PC-3 (cell line): ENCODE data around the gene DBP. TPM values are rescaled to one million over a fixed set of nuclear protein-coding genes. Genes with fewer than 3 reads are reported as not detected.
"Not testable (repeated sequence)": the region's sequence is repeated elsewhere in the genome, so short reads cannot be mapped to it uniquely, and the experiment has no call there.

Experiments used
- ATAC-seq: fragments of 200-7000 bp; cut with Tn5 transposase; 2 replicates; pipeline ENCODE4 v1.9.1; 2020; ENCODE audit warnings: mild to moderate bottlenecking, moderate library complexity
- BruUV-seq: library from RNA; stranded (reverse); fragments of 400-500 nt; replicated peaks from 2 replicates; lab custom pipeline; 2021; lab: Mats Ljungman, UMichigan
- CTCF ChIA-PET: fragments of 300-600 bp; sonication (Branson Sonifier 250); formaldehyde crosslinking; loops from one replicate; lab custom pipeline; 2022; ENCODE audit warnings: antibody characterized with exemption; lab: Charles Lee
- POLR2A ChIA-PET: fragments of 300-600 bp; sonication (Branson Sonifier 250); formaldehyde crosslinking; loops from one replicate; lab custom pipeline; 2022; ENCODE audit warnings: antibody characterized with exemption; ENCODE audit not compliant: unreplicated experiment; lab: Charles Lee
- DNase-seq: peaks from one replicate; pipeline ENCODE4 v3.0.0-alpha.2; 2015
- H2AFZ ChIP-seq: fragments of 300-600 bp; sonication (generic); 2 replicates; pipeline ENCODE4 v1.6.0; 2016; ENCODE audit warnings: antibody characterized with exemption, low read length
- H3F3A ChIP-seq: fragments of 300-600 bp; sonication (generic); one replicate; pipeline ENCODE4 v1.6.0; 2017; ENCODE audit warnings: antibody characterized with exemption, low read length, control low read depth, mild to moderate bottlenecking; ENCODE audit not compliant: unreplicated experiment
- H3K27ac ChIP-seq: fragments of 300-600 bp; sonication (generic); 2 replicates; pipeline ENCODE4 v1.5.1; 2016; ENCODE audit warnings: mild to moderate bottlenecking, low read length
- H3K27me3 ChIP-seq: fragments of 300-600 bp; sonication (generic); 2 replicates; pipeline ENCODE4 v1.6.1; 2016; ENCODE audit warnings: low read length, mixed read lengths
- H3K36me3 ChIP-seq: fragments of 300-600 bp; sonication (generic); 2 replicates; pipeline ENCODE4 v1.6.1; 2016; ENCODE audit warnings: low read depth, mixed run types, low read length, mixed read lengths
- H3K4me1 ChIP-seq: fragments of 300-600 bp; sonication (generic); 2 replicates; pipeline ENCODE4 v1.5.1; 2016; ENCODE audit warnings: low read length; ENCODE audit not compliant: insufficient read depth
- H3K4me2 ChIP-seq: fragments of 300-600 bp; sonication (generic); 2 replicates; pipeline ENCODE4 v1.6.0; 2016; ENCODE audit warnings: low read length
- H3K4me3 ChIP-seq: fragments of 300-600 bp; sonication (generic); 2 replicates; pipeline ENCODE4 v1.5.1; 2016; ENCODE audit warnings: mild to moderate bottlenecking, low read length, mixed read lengths
- H3K79me2 ChIP-seq: fragments of 300-600 bp; sonication (generic); 2 replicates; pipeline ENCODE4 v1.6.1; 2017; ENCODE audit warnings: low read length, mixed read lengths
- H3K9ac ChIP-seq: fragments of 300-600 bp; sonication (generic); 2 replicates; pipeline ENCODE4 v1.6.0; 2016; ENCODE audit warnings: mild to moderate bottlenecking, low read length
- H3K9me2 ChIP-seq: fragments of 300-600 bp; sonication (generic); replicated peaks from 2 replicates; pipeline ENCODE4 v1.6.1; 2016; ENCODE audit warnings: mixed run types, low read length, mixed read lengths
- H3K9me3 ChIP-seq: fragments of 300-600 bp; sonication (generic); 2 replicates; pipeline ENCODE4 v1.6.1; 2016; ENCODE audit warnings: low read length, mixed read lengths
- H4K20me1 ChIP-seq: fragments of 300-600 bp; sonication (generic); 2 replicates; pipeline ENCODE4 v1.6.1; 2016; ENCODE audit warnings: low read length, mixed read lengths
- EZH2 ChIP-seq: fragments of 300-600 bp; sonication (generic); IDR thresholded peaks from one replicate; pipeline ENCODE4 v1.6.1; 2017; ENCODE audit warnings: antibody characterized with exemption, mild to moderate bottlenecking, low read length; ENCODE audit not compliant: unreplicated experiment
- EZH2phosphoT487 ChIP-seq: fragments of 300-600 bp; sonication (generic); IDR thresholded peaks from 2 replicates; pipeline ENCODE4 v1.6.1; 2018; ENCODE audit warnings: mild to moderate bottlenecking, antibody characterized with exemption, low read length, borderline replicate concordance
- intact Hi-C: fragments of 100-400 bp; cut with micrococcal nuclease; formaldehyde crosslinking; loops from 2 replicates; pipeline ENCODE4 v1.9.0; 2023
- total RNA-seq: library from RNA; depleted of rRNA; stranded (reverse); fragments of >200 nt; gene quantifications from 2 replicates; pipeline ENCODE4 v1.2.3, GENCODE V29; 2014
- TF ChIP-seq, protein P1 (sequence below): fragments of 300-600 bp; sonication (generic); conservative IDR thresholded peaks from 2 replicates; pipeline ENCODE4 v1.5.1; 2017; ENCODE audit warnings: antibody characterized with exemption, low read depth, mild to moderate bottlenecking, low read length

Gene DBP
- total RNA-seq, 1 experiment from 2014 or later = 12.2 TPM

DNA sequence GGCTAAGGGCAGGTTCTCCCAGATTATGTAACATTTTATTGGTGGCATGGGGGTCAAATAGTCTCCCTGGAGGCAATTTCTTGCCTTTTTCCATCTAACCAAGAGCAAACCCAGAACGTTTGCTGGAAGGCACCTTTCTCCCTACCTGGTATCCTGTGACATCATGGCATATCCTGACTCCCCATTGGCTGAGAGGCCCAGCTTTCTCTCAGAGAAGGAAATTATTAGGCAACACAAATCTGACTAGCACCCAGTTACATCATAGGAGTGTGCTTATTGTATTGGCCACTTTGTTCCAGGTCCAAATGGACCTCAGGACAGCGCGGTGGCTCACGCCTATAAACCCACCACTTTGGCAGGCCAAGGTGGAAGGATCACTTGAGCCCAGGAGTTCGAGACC, 22.6 kb upstream of the DBP start:
- H3K79me2 ChIP-seq = no peaks in the 10 kb centered on the region
- H3K4me3 ChIP-seq = no peak overlapping the region
- H3K27me3 ChIP-seq = no peaks in the 10 kb centered on the region
- no TSS peak for BruUV-seq
- ATAC-seq (no peak), DNase-seq (no peak)
- H3F3A ChIP-seq = no peaks in the 10 kb centered on the region
- H4K20me1 ChIP-seq = no peaks in the 10 kb centered on the region
- intact Hi-C loops = no loop called here
- H3K27ac ChIP-seq = no peak overlapping the region
- POLR2A ChIA-PET = no interaction called here
- TF ChIP-seq EZH2phosphoT487 (no peak), EZH2 (no peak)
- TF ChIP-seq, protein P1, sequence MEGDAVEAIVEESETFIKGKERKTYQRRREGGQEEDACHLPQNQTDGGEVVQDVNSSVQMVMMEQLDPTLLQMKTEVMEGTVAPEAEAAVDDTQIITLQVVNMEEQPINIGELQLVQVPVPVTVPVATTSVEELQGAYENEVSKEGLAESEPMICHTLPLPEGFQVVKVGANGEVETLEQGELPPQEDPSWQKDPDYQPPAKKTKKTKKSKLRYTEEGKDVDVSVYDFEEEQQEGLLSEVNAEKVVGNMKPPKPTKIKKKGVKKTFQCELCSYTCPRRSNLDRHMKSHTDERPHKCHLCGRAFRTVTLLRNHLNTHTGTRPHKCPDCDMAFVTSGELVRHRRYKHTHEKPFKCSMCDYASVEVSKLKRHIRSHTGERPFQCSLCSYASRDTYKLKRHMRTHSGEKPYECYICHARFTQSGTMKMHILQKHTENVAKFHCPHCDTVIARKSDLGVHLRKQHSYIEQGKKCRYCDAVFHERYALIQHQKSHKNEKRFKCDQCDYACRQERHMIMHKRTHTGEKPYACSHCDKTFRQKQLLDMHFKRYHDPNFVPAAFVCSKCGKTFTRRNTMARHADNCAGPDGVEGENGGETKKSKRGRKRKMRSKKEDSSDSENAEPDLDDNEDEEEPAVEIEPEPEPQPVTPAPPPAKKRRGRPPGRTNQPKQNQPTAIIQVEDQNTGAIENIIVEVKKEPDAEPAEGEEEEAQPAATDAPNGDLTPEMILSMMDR = no peak
- H3K4me1 ChIP-seq = no peaks in the 10 kb centered on the region
- no peaks in the 10 kb centered on the region for H3K9me2 ChIP-seq
- H3K36me3 ChIP-seq = no peaks in the 10 kb centered on the region
- H3K9me3 ChIP-seq = no peaks in the 10 kb centered on the region
- no peak overlapping the region for H3K9ac ChIP-seq
- H3K4me2 ChIP-seq = no peak overlapping the region
- CTCF ChIA-PET = no interaction called here
- H2AFZ ChIP-seq = no peak overlapping the region

GRCh38 chr19:48658483-48658882, 21.3 kb upstream of the DBP start:
- H3K4me2 ChIP-seq = no peak overlapping the region
- H3K79me2 ChIP-seq = no peaks in the 10 kb centered on the region
- TF ChIP-seq EZH2phosphoT487 = no peak
- TF ChIP-seq, protein P1 = no peak
- TF ChIP-seq EZH2 = no peak
- no peak for DNase-seq
- H3F3A ChIP-seq = no peaks in the 10 kb centered on the region
- BruUV-seq = no TSS peak
- POLR2A ChIA-PET = no interaction called here
- no peaks in the 10 kb centered on the region for H4K20me1 ChIP-seq
- CTCF ChIA-PET = no interaction called here
- no peak overlapping the region for H3K9ac ChIP-seq
- H3K9me2 ChIP-seq = no peaks in the 10 kb centered on the region
- intact Hi-C loops = no loop called here
- H3K4me3 ChIP-seq = no peak overlapping the region
- no peak for ATAC-seq
- no peak overlapping the region for H2AFZ ChIP-seq
- no peaks in the 10 kb centered on the region for H3K27me3 ChIP-seq
- H3K27ac ChIP-seq = no peak overlapping the region
- H3K9me3 ChIP-seq = no peaks in the 10 kb centered on the region
- H3K36me3 ChIP-seq = no peaks in the 10 kb centered on the region
- H3K4me1 ChIP-seq = no peaks in the 10 kb centered on the region

DNA sequence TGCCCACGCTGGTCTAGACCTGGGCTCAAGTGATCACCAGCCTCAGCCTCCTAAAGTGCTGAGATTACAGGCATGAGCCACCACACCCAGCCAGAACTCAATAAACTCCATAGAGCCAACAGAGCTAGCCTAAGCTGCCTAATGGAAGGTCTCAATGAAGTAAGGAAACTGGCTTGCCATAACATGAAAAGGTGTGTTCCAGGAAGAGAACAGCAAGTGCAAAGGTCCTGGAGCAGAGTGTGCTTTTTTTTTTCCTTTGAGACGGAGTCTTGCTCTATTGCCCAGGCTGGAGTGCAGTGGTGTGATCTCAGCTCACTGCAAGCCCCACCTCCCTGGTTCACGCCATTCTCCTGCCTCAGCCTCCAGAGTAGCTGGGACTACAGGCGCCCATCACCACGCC, 20.6 kb upstream of the DBP start:
- H3F3A ChIP-seq, H3K4me3 ChIP-seq, H3K9me2 ChIP-seq, BruUV-seq, ATAC-seq, H3K27me3 ChIP-seq, H4K20me1 ChIP-seq, H3K4me2 ChIP-seq, H3K36me3 ChIP-seq, H3K27ac ChIP-seq, H3K9ac ChIP-seq, intact Hi-C loops, H3K4me1 ChIP-seq, H2AFZ ChIP-seq, H3K9me3 ChIP-seq, POLR2A ChIA-PET, DNase-seq, H3K79me2 ChIP-seq: not testable (repeated sequence)
- CTCF ChIA-PET = interaction anchor here (1.0 kb wide), 1 partner anchor 12 kb away, joined by 3 read pairs; the partner anchor contains the start of gene CA11
